BE2C (cell line): ENCODE results near the gene TSPAN5.
A peak's percentile ranks its signal among the peaks of the same experiment; 100 is the strongest.

Experiments
- DNase-seq: peaks from one replicate; pipeline ENCODE4 v3.0.0-alpha.2; 2020
- H3K27me3 ChIP-seq: fragments of 250-450 bp; sonication (Bioruptor Pico); 2 replicates; pipeline ENCODE4 v1.5.1; 2020; ENCODE audit warnings: mild to moderate bottlenecking
- H3K36me3 ChIP-seq: fragments of 250-450 bp; sonication (Bioruptor Pico); 2 replicates; pipeline ENCODE4 v1.5.1; 2020; ENCODE audit warnings: mild to moderate bottlenecking
- H3K4me1 ChIP-seq: fragments of 250-450 bp; sonication (Bioruptor Pico); 2 replicates; pipeline ENCODE4 v1.5.1; 2020
- H3K4me3 ChIP-seq: 2 replicates; pipeline ENCODE4 v1.5.1; 2011; ENCODE audit warnings: low read depth, low read length
- H3K9me3 ChIP-seq: fragments of 250-450 bp; sonication (Bioruptor Pico); 2 replicates; pipeline ENCODE4 v1.5.1; 2020
- CTCF ChIP-seq: IDR thresholded peaks from 2 replicates; pipeline ENCODE4 v1.5.1; 2012; ENCODE audit warnings: mild to moderate bottlenecking, low read depth, low read length

Gene TSPAN5

GRCh38 chr4:98610926-98611676 lies 47.3 kb downstream of the TSPAN5 start:
- Histone ChIP-seq H3K27me3 (no peaks in the 10 kb centered on the region), H3K4me3 (no peak overlapping the region), H3K4me1 (no peaks in the 10 kb centered on the region), H3K9me3 (no peaks in the 10 kb centered on the region), H3K36me3 (no peaks in the 10 kb centered on the region)
- DNase-seq: no peak
- no peak for TF ChIP-seq CTCF

DNA sequence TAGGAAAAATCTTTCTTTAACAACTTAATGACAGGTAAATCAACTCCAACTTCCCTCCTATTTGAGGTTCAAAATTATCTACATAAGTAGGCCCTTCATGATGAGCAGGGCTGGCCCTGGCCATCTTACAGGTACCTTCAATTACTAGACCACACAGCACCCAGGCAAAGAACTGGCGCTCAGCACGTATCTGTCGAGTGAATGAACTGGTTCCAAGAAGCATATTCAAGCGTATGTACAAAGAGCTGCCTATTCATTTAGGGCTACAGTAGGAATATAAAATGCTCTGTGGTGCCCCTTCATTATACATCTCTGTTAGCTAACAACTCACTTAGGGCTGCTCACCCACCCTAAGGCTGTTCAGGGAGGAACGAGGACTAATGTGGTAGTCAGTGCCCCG lies 48.0 kb downstream of the TSPAN5 start:
- no peaks in the 10 kb centered on the region for H3K4me1 ChIP-seq
- no peaks in the 10 kb centered on the region for H3K27me3 ChIP-seq
- H3K9me3 ChIP-seq: no peaks in the 10 kb centered on the region
- H3K4me3 ChIP-seq: no peak overlapping the region
- no peak for DNase-seq
- no peaks in the 10 kb centered on the region for H3K36me3 ChIP-seq
- no peak for TF ChIP-seq CTCF

- no peaks in the 10 kb centered on the region for H3K36me3 ChIP-seq
- DNase-seq: no peak
- no peaks in the 10 kb centered on the region for H3K27me3 ChIP-seq
- no peak for TF ChIP-seq CTCF
- no peaks in the 10 kb centered on the region for H3K4me1 ChIP-seq
- no peak overlapping the region for H3K4me3 ChIP-seq
- H3K9me3 ChIP-seq: no peaks in the 10 kb centered on the region
Measured at GRCh38 chr4:98609934-98610333, 48.5 kb downstream of the TSPAN5 start.

DNA sequence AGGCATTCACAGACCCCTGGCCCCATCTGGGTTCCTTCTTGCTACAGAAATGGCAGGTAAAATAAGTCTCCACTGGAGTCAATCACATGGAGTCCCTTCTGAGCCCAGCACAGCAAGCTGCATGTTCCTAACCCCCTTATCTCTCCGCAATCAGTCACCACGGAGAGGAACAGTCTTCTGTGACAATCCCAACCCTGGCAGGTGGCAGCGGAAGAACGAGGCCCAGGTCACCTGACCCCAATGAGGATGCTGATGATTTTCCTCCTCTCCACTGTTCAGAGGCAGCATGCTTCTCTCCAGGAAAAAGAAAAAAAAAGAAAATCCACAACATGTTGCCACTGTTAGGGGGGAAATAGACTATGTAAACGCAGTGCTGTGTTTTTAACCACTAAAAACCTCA lies 50.1 kb downstream of the TSPAN5 start:
- peak; percentile 15 for DNase-seq
- no peak overlapping the region for H3K4me3 ChIP-seq
- no peaks in the 10 kb centered on the region for H3K36me3 ChIP-seq
- H3K4me1 ChIP-seq: no peaks in the 10 kb centered on the region
- H3K27me3 ChIP-seq: no peaks in the 10 kb centered on the region
- no peak for TF ChIP-seq CTCF
- no peaks in the 10 kb centered on the region for H3K9me3 ChIP-seq

DNA sequence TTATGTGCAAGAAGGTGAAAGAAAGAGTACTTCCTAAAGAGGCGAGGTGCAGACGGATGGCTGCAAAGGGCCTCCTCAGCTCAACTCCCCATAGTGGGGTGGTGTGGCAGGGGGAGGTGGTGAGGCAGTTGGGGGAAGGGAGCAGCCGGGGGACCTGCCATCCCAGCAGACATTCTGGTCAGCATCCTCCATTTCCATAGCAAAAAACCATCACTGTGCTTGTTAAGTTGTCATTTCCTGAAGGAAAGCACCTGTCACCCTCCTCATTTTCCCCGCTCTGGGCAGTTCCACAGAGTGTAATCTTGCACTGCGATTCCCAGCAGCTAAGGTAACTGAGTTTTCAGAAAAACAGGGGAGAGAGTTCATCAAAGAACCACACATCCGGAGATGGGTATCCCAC lies 51.5 kb downstream of the TSPAN5 start:
- no peak for TF ChIP-seq CTCF
- Histone ChIP-seq H3K36me3 (no peaks in the 10 kb centered on the region), H3K27me3 (no peaks in the 10 kb centered on the region), H3K4me1 (no peaks in the 10 kb centered on the region), H3K4me3 (no peak overlapping the region), H3K9me3 (no peaks in the 10 kb centered on the region)
- DNase-seq: no peak

- H3K9me3 ChIP-seq: no peaks in the 10 kb centered on the region
- no peaks in the 10 kb centered on the region for H3K36me3 ChIP-seq
- H3K4me1 ChIP-seq: no peaks in the 10 kb centered on the region
- no peak for TF ChIP-seq CTCF
- H3K27me3 ChIP-seq: no peaks in the 10 kb centered on the region
- no peak overlapping the region for H3K4me3 ChIP-seq
- DNase-seq: no peak
Measured at GRCh38 chr4:98605216-98605615, 53.2 kb downstream of the TSPAN5 start.
